GM18498 (cell line): ENCODE measurements around the gene DPEP2NB.
"Not testable (repeated sequence)": the region's sequence is repeated elsewhere in the genome, so short reads cannot be mapped to it uniquely, and the experiment has no call there.

Source experiments
- ATAC-seq: cut with Tn5 transposase; IDR thresholded peaks from one replicate; pipeline ENCODE4 v1.9.1; 2021; ENCODE audit warnings: mild to moderate bottlenecking, moderate library complexity; ENCODE audit not compliant: unreplicated experiment

Gene DPEP2NB

GRCh38 chr16:67987460-67988160 is 28.1 kb downstream of the DPEP2NB start:
- no peak for ATAC-seq

GRCh38 chr16:67986949-67987348 is 28.8 kb downstream of the DPEP2NB start:
- ATAC-seq, result no peak

- ATAC-seq, result no peak
Observed at GRCh38 chr16:67982011-67982696, 33.6 kb downstream of the DPEP2NB start.

GRCh38 chr16:67979955-67980678 is 35.6 kb downstream of the DPEP2NB start, which contains the start of gene DPEP3:
TSS of gene DPEP3 (minus strand) at chr16:67980499. CDS start at chr16:67980380, 119 bp downstream.
- no peak for ATAC-seq

GRCh38 chr16:67977469-67978227 is 38.1 kb downstream of the DPEP2NB start:
- no peak for ATAC-seq

- ATAC-seq, result no peak
Observed at GRCh38 chr16:67977005-67977404, 38.7 kb downstream of the DPEP2NB start.

GRCh38 chr16:67976205-67976604 is 39.5 kb downstream of the DPEP2NB start:
- no peak for ATAC-seq

- ATAC-seq, result no peak
Observed at GRCh38 chr16:67975321-67976105, 40.2 kb downstream of the DPEP2NB start.

- ATAC-seq, result not testable (repeated sequence)
Observed at GRCh38 chr16:67972285-67972684, 43.4 kb downstream of the DPEP2NB start.

- no peak for ATAC-seq
Observed at GRCh38 chr16:67971111-67971510, 44.6 kb downstream of the DPEP2NB start.

- peak; percentile 9 for ATAC-seq
Observed at GRCh38 chr16:67969254-67970039, 46.3 kb downstream of the DPEP2NB start.

- peak; percentile 82 for ATAC-seq
Observed at GRCh38 chr16:67968400-67969253, 47.1 kb downstream of the DPEP2NB start, which contains the start of gene SLC12A4. TSS of gene SLC12A4 (minus strand) at chr16:67968637. CDS start at chr16:67968553, 84 bp downstream.

- ATAC-seq, result peak; percentile 35
Observed at GRCh38 chr16:67967958-67968399, 47.7 kb downstream of the DPEP2NB start.

- ATAC-seq, result peak; percentile 9
Observed at GRCh38 chr16:67967183-67967957, 48.3 kb downstream of the DPEP2NB start.

- ATAC-seq, result no peak
Observed at GRCh38 chr16:67966549-67967182, 49.0 kb downstream of the DPEP2NB start.

- ATAC-seq, result no peak
Observed at GRCh38 chr16:67965668-67966548, 49.8 kb downstream of the DPEP2NB start.
